ENCODE measurements around the gene PPIF.

PPIF gene

GRCh38 chr10:79308016-79308415 is 39.3 kb upstream of the PPIF start:
- no peak for ATAC-seq
- TF ChIP-seq CSDC2 (CRISPR knock-in tag; IDR thresholded peaks at IDR 0.05), result no peak
- no peak for TF ChIP-seq ZNF565 (CRISPR knock-in tag; conservative IDR thresholded peaks at IDR 0.05; ENCODE audit: low read depth)
- no peak for TF ChIP-seq OSR1 (CRISPR knock-in tag; IDR thresholded peaks at IDR 0.05)
- TF ChIP-seq ZNF8 (CRISPR knock-in tag; IDR thresholded peaks at IDR 0.05), result no peak
- no peak for TF ChIP-seq ZNF70 (CRISPR knock-in tag; IDR thresholded peaks at IDR 0.05)
- TF ChIP-seq ISL1 (CRISPR knock-in tag; IDR thresholded peaks at IDR 0.05), result no peak
- TF ChIP-seq CREB5 (CRISPR knock-in tag; IDR thresholded peaks at IDR 0.05; ENCODE audit: low read depth), result no peak
- TF ChIP-seq ZFP3 (CRISPR knock-in tag; IDR thresholded peaks at IDR 0.05), result no peak

- TF ChIP-seq TSHZ2 (CRISPR knock-in tag; IDR thresholded peaks at IDR 0.05), result no peak
- TF ChIP-seq CSDC2 (CRISPR knock-in tag; IDR thresholded peaks at IDR 0.05), result no peak
- TF ChIP-seq POU6F1 (CRISPR knock-in tag; IDR thresholded peaks at IDR 0.05; ENCODE audit: borderline replicate concordance, low read depth), result no peak
- no peak for TF ChIP-seq BACH2 (CRISPR knock-in tag; IDR thresholded peaks at IDR 0.05; ENCODE audit: borderline replicate concordance)
- TF ChIP-seq ZNF8 (CRISPR knock-in tag; IDR thresholded peaks at IDR 0.05), result no peak
- TF ChIP-seq PPARA (CRISPR knock-in tag; IDR thresholded peaks at IDR 0.05; ENCODE audit: borderline replicate concordance), result no peak
- TF ChIP-seq CREB5 (CRISPR knock-in tag; IDR thresholded peaks at IDR 0.05; ENCODE audit: low read depth), result no peak
- TF ChIP-seq RARB (CRISPR knock-in tag; IDR thresholded peaks at IDR 0.05), result no peak
- no peak for ATAC-seq
Measured at GRCh38 chr10:79308969-79309665, 38.2 kb upstream of the PPIF start.

- TF ChIP-seq PATZ1 (CRISPR knock-in tag; IDR thresholded peaks at IDR 0.05; ENCODE audit: borderline replicate concordance) (no peak), POU6F1 (CRISPR knock-in tag; IDR thresholded peaks at IDR 0.05; ENCODE audit: borderline replicate concordance, low read depth) (no peak)
- no peak for ATAC-seq
Measured at GRCh38 chr10:79310200-79310865, 36.9 kb upstream of the PPIF start.
